M059J (cell line): Measurements from ENCODE around the gene SIMC1. TPM values are rescaled to one million over a fixed set of nuclear protein-coding genes. Genes with fewer than 3 reads are reported as not detected.
"Not testable (repeated sequence)": the region's sequence is repeated elsewhere in the genome, so short reads cannot be mapped to it uniquely, and the experiment has no call there.

ENCODE experiments used
- DNase-seq: peaks from one replicate; pipeline ENCODE4 v3.0.0-alpha.2; 2012; ENCODE audit warnings: low read depth
- total RNA-seq: library from RNA; depleted of rRNA; stranded (reverse); fragments of >200 nt; shearing (Covaris generic); gene quantifications from 2 replicates; pipeline ENCODE4 v1.2.3, GENCODE V29; 2014

The SIMC1 gene
- total RNA-seq, 1 experiment from 2014 or later = 13.5 TPM

GRCh38 chr5:176214466-176215021 lies 23.7 kb upstream of the SIMC1 start:
- DNase-seq = not testable (repeated sequence)

DNA sequence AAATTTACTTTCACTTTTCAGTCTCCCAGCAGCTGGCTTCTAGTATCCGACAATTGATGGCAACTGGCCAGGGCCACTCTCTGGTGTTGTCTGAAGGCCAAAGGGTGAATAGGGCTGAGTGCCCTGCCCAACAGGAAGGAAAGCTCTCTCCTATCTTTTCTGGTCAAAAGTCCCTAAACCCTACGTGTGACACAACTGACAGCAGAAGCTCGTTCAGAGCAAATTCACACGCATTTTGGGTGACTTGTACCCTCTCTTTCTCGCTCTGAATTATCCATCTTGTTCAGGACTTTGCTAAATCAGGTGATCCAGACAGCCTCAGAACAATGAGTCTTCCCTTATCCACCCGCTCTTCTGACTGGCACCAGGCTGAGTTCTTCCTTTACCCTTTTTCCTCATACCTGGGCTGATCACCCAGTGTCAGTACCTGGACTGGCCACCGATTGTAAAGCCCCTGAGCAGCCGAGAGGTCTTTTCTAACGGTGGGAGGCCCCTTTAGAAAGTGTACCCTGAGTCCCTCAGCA lies 21.8 kb upstream of the SIMC1 start:
- DNase-seq = not testable (repeated sequence)

GRCh38 chr5:176217188-176217729 lies 21.0 kb upstream of the SIMC1 start:
- DNase-seq = not testable (repeated sequence)

GRCh38 chr5:176217764-176218163 lies 20.5 kb upstream of the SIMC1 start:
- not testable (repeated sequence) for DNase-seq

GRCh38 chr5:176222006-176222405 lies 16.2 kb upstream of the SIMC1 start:
- DNase-seq = not testable (repeated sequence)

DNA sequence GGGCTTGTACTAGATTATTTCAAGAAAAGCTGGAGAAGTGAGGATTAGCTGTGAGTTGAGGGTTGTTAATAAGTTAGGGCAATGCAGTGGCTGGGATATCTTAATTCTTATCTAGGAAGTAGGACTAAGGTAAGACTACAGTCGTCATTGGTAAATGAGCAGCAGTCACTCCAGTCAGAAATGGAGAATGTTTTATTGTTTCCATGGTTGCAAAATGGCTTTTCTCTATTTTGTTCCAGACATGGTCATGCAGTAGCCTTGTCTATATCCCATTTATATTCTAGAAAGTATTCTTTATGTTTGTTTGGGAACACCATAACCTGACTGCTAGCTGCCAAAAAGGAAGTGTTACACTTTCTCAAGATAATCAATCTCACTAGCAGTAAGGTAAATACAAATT lies 9.9 kb upstream of the SIMC1 start:
- DNase-seq = not testable (repeated sequence)

GRCh38 chr5:176233253-176233652 lies 5.0 kb upstream of the SIMC1 start:
- DNase-seq = not testable (repeated sequence)

GRCh38 chr5:176235155-176235554 lies 3.1 kb upstream of the SIMC1 start:
- peak; percentile 54 for DNase-seq

DNA sequence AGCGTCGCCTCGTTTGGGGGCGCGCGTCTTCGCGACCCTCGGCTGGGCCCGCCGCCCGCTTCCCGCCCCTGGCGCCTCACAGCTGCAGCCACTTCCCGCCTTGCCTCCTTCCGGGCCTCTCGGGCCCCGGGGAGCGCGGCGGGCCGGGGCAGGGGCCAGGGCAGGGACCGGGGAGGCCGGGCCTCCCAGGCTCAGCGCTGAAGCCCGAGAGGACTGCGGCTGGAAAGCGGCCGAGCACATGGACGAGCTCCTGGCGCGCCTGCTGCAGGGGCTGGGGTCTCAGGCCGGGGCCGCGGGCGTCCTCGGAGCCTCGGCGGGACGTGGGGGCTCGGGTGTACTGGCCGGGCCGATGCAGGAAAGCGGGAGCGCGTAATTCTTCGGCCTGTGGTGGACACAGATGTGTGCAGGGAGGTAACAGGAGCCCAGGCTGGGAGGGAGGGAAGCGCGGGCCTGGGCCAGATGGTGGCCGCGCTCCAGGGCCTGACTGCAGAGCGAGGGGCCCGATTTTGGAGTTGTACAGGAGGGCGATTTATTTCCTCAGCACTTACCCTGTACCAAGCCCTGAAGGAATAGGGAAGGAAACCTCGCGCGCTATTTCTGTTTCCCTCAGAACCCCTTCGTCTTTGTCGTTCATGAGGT lies 540 bp downstream of the SIMC1 start:
- not testable (repeated sequence) for DNase-seq

- not testable (repeated sequence) for DNase-seq
These were observed 1.1 kb downstream of the SIMC1 start for GRCh38 chr5:176239304-176239703.

GRCh38 chr5:176244318-176244717 lies 6.1 kb downstream of the SIMC1 start:
- DNase-seq = not testable (repeated sequence)

GRCh38 chr5:176245074-176245473 lies 6.8 kb downstream of the SIMC1 start:
- DNase-seq = not testable (repeated sequence)

GRCh38 chr5:176245489-176245888 lies 7.3 kb downstream of the SIMC1 start:
- not testable (repeated sequence) for DNase-seq

DNA sequence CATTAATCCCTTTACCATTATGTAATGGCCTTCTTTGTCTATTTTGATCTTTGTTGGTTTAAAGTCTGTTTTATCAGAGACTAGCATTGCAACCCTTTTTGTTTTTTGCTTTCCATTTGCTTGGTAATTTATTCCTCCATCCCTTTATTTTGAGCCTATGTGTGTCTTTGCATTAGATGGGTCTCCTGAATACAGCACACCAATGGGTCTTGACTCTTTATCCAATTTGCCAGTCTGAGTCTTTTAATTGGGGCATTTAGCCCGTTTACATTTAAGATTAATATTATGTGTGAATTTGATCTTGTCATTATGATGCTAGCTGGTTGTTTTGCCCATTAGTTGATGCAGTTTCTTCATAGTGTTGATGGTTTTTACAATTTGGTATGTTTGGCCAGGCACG lies 12.5 kb downstream of the SIMC1 start:
- DNase-seq = not testable (repeated sequence)

DNA sequence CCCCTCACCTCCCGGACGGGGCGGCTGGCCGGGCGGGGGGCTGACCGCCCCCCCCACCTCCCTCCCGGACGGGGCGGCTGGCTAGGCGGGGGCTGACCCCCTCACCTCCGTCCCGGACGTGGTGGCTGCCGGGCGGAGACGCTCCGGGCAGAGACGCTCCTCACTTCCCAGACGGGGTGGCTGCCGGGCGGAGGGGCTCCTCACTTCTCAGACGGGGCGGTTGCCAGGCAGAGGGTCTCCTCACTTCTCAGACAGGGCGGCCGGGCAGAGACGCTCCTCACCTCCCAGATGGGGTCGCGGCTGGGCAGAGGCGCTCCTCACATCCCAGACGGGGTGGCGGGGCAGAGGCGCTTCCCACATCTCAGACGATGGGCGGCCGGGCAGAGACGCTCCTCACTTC lies 13.9 kb downstream of the SIMC1 start:
- not testable (repeated sequence) for DNase-seq

GRCh38 chr5:176253370-176254065 lies 15.3 kb downstream of the SIMC1 start:
- not testable (repeated sequence) for DNase-seq

- DNase-seq = peak; percentile 1
These were observed 15.8 kb downstream of the SIMC1 start for GRCh38 chr5:176254066-176254393.

DNA sequence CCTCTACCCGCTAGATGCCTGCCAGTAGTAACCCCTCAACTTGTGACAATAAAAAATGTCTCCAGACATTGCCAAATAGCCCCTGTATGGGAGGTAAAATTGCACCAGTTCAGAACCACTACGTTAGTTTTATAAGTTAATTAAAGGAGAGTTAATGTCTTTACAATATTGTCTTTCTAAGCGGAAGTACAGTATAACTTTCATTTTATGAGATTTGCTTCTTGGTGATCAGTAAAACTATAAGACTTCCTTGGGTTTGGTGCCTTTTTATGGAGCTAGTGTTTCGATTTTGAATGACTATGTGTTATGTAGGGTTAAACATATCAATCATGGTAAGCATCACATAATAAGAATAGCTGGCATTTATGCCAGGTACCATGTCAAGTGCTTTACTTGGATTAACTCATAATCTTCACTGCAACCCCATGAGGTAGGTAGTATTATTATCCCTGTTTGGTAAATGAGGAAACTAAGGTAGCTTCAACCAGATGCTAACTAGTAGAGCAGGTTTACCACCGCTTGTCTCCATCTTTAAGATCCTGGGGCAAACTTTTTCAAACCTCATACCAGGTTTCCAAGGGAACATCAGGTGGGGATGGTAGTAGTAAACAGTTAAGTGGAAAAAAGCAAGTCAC lies 19.8 kb downstream of the SIMC1 start:
- DNase-seq = not testable (repeated sequence)

DNA sequence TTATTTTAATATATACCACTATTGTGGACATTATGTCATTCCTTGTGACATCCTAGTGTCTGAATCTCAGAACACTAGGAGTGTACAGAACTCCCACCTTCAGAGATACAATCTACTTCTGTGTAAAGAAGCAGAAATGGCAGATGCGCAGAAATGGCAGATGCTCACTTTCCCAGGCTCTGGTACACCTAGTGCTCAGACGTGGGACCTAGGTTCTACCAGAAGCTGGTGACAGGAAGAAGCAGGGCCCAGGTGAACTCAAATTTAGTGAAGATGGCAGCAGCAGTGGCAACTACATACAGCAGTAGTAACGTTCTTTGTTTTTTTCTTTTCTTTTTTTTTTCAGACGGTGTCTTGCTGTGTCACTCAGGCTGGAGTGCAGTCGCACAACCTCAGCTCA lies 22.5 kb downstream of the SIMC1 start:
- DNase-seq = not testable (repeated sequence)

DNA sequence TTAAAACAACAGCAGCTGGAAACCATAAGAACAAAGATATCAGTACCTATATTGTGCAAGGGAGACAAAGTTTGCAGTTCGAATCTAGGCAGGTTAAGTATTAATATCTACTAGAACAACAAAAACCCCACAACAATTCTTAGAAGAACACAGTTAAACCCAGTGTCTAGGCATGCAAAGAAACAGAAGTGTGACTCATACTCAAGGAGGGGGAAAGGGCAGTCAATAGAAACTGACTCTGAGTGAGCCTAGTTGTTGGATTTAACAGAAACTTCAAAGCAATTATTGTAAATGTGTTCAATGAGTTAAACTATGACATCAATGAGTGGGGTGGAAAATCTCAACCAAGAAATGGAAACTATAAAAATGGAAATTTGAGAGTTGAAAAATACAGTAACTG lies 28.2 kb downstream of the SIMC1 start:
- not testable (repeated sequence) for DNase-seq

GRCh38 chr5:176289018-176289417 lies 50.8 kb downstream of the SIMC1 start:
- DNase-seq = not testable (repeated sequence)
